Tibial artery (tissue), 4 donors: ENCODE measurements around the gene SRBD1.

ENCODE experiments used
- DNase-seq, 2 donors: peaks; one replicate each; pipeline ENCODE4 v3.0.0-alpha.2; 2019
- H3K27ac ChIP-seq, 2 donors: fragments of 200-600 bp; sonication (generic) in 1 of 2; 1 replicate in 1 of 2; 2 replicates in 1 of 2; pipeline ENCODE4 v1.5.1; 2018 to 2019; ENCODE audit warnings: mild to moderate bottlenecking in 1 of 2
- H3K27me3 ChIP-seq, 2 donors: fragments of 200-600 bp; sonication (generic) in 1 of 2; one replicate each; pipeline versions ENCODE4 v1.5.1 to v1.6.0; 2016 to 2019
- H3K36me3 ChIP-seq, 3 donors: fragments of 200-600 bp; sonication (generic) in 2 of 3; one replicate each; pipeline ENCODE4 v1.5.1; 2016 to 2019; ENCODE audit warnings: mild to moderate bottlenecking in 2 of 3
- H3K4me1 ChIP-seq, 4 donors: fragments of 200-600 bp; sonication (generic) in 2 of 4; 1 replicate in 3 of 4; 2 replicates in 1 of 4; pipeline ENCODE4 v1.5.1; 2016 to 2019
- H3K4me3 ChIP-seq, 2 donors: fragments of 200-600 bp; sonication (generic) in 1 of 2; 1 replicate in 1 of 2; 2 replicates in 1 of 2; pipeline ENCODE4 v1.5.1; 2018 to 2019; ENCODE audit warnings: mild to moderate bottlenecking in 2 of 2
- H3K9me3 ChIP-seq, 3 donors: fragments of 200-600 bp; sonication (generic) in 1 of 3; one replicate each; pipeline ENCODE4 v1.5.1; 2016 to 2019
- intact Hi-C: fragments of 100-400 bp; cut with DNase I; formaldehyde crosslinking; loops from one replicate; pipeline ENCODE4 v1.15.0; 2023; ENCODE audit warnings: low total_unique reads
- TF ChIP-seq, protein P1 (sequence below), 2 experiments: fragments of 200-600 bp in 1 of 2; fragments of 450-650 bp in 1 of 2; IDR thresholded peaks; one replicate each; pipeline ENCODE4 v1.5.1; 2017 to 2019; ENCODE audit warnings: antibody characterized with exemption in 2 of 2, mild to moderate bottlenecking in 1 of 2, moderate library complexity in 1 of 2

Gene SRBD1

DNA sequence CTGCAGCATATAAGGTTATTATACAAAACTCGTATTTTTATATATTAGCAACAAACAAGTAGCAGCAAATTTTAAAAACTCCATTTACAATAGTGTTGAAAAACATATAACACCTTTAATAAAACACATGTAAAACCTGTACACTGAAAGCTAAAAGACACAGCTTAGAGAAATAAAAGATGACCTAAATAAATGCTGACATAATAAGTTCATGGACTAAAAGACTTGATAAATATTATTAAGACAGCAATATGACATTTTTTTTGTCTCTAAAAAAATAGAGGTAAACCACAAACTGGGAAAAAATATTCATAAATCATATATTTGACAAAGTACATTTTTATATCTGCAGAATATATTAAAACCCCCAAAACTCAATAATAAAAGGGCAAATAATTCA is 201.4 kb downstream of the SRBD1 start:
- H3K27ac ChIP-seq: no peak overlapping the region
- TF ChIP-seq, protein P1, sequence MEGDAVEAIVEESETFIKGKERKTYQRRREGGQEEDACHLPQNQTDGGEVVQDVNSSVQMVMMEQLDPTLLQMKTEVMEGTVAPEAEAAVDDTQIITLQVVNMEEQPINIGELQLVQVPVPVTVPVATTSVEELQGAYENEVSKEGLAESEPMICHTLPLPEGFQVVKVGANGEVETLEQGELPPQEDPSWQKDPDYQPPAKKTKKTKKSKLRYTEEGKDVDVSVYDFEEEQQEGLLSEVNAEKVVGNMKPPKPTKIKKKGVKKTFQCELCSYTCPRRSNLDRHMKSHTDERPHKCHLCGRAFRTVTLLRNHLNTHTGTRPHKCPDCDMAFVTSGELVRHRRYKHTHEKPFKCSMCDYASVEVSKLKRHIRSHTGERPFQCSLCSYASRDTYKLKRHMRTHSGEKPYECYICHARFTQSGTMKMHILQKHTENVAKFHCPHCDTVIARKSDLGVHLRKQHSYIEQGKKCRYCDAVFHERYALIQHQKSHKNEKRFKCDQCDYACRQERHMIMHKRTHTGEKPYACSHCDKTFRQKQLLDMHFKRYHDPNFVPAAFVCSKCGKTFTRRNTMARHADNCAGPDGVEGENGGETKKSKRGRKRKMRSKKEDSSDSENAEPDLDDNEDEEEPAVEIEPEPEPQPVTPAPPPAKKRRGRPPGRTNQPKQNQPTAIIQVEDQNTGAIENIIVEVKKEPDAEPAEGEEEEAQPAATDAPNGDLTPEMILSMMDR (IDR thresholded peaks at IDR 0.05): no peak
- DNase-seq: no peak
- H3K4me1 ChIP-seq: peaks cover 0 to 24% (median 7%) of the 10 kb centered on the region in 4 donors
- H3K36me3 ChIP-seq: no peaks in the 10 kb centered on the region
- H3K9me3 ChIP-seq: no peaks in the 10 kb centered on the region
- H3K4me3 ChIP-seq: no peak overlapping the region
- intact Hi-C loops: no loop called here
- no peaks in the 10 kb centered on the region for H3K27me3 ChIP-seq

DNA sequence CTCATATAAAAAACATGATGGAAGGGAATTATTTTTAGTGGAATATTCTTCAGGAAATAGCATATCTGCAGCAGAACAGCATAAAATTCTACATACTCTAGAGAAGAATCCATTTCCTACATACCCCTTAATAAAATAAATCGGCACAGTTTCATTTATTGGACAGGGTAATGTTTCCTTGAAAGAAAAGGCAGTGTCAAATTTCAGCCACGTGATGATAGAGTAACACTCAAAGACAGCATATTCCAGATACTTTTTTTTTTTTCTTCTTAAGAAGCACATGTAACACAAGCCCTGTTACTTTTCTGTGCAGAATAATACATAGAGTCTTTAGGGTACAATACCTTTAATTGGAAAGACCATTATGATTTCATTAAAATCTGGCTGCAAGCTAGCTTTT is 204.4 kb downstream of the SRBD1 start:
- Histone ChIP-seq H3K27me3 (no peaks in the 10 kb centered on the region), H3K4me3 (no peak overlapping the region), H3K9me3 (no peaks in the 10 kb centered on the region), H3K27ac (no peak overlapping the region), H3K4me1 (peaks cover 0 to 10% (median 2%) of the 10 kb centered on the region in 4 donors), H3K36me3 (no peaks in the 10 kb centered on the region)
- TF ChIP-seq, protein P1 (IDR thresholded peaks at IDR 0.05): no peak
- DNase-seq: no peak
- intact Hi-C loops: no loop called here

DNA sequence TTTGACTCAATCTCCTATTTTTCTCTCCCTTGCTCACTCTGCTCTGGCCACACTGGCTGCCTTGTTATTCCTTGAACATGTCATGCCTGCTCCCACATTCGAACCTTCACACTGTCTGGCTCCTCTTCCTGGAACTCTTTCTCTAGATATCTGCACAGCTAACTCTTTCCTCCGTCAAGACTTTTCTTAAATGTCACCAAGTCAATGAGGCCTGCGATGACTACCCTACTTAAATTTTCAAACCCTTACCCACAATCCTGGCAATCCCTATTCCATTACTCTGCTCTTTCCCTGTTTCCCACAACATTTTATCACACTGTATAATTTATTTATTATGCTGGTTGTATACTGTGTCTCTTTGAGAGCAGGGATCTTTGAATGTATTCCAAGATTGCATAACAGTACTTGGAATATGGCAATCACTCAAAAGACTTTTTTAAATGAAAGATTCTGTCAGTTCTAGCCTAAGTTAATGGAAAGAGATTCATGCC is 206.2 kb downstream of the SRBD1 start:
- no peaks in the 10 kb centered on the region for H3K9me3 ChIP-seq
- no peak for DNase-seq
- TF ChIP-seq, protein P1 (IDR thresholded peaks at IDR 0.05): no peak
- H3K4me3 ChIP-seq: no peak overlapping the region
- intact Hi-C loops: no loop called here
- no peak overlapping the region for H3K27ac ChIP-seq
- H3K27me3 ChIP-seq: no peaks in the 10 kb centered on the region
- H3K4me1 ChIP-seq: peaks cover 0 to 10% (median 2%) of the 10 kb centered on the region in 4 donors
- H3K36me3 ChIP-seq: no peaks in the 10 kb centered on the region

DNA sequence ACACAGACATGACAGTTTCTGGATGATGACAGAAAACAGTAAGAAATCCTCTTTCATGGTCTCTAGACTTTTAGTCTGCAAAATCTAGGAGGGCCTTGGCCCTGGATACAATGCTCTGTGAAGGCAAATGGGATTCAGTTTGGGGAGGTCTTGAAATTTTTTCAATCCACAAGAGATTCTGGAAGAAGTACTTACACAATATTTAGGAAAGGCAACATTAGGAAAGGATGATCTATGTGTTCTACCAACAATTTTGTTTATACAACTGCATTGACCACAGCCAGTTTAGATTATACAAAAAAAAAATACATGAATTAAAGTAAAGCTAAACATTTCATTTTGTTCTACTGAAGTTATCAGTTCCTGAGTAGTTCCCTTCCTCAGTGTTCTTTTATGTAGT is 208.0 kb downstream of the SRBD1 start:
- Histone ChIP-seq H3K9me3 (no peaks in the 10 kb centered on the region), H3K27me3 (no peaks in the 10 kb centered on the region), H3K4me1 (peaks cover 0 to 10% (median 2%) of the 10 kb centered on the region in 4 donors), H3K36me3 (no peaks in the 10 kb centered on the region), H3K4me3 (no peak overlapping the region), H3K27ac (no peak overlapping the region)
- no peak for DNase-seq
- intact Hi-C loops: no loop called here
- TF ChIP-seq, protein P1 (IDR thresholded peaks at IDR 0.05): no peak

DNA sequence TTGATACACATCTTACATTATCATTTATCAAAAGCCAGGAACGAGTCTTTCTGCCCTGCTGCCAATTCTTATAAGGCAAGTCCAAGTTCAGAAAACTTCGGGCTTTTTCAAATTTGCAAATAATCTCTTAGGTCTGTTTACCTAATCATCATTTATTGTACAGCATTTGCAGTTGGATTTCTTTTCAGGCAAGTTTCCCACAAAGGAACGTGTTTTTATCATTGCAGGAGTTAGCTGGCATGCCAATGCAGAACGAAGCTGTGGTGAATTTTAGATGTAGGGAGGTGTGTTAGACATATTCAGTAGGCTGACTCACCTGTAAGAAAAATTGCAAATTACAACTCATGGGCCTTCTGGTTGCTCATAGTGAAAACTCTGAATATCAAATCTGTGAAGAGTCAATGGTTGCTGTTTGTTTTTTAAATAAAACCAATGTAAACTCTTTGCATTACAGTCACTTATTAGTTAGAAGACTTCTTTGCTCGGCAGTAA is 209.6 kb downstream of the SRBD1 start:
- TF ChIP-seq, protein P1 (IDR thresholded peaks at IDR 0.05): no peak
- Histone ChIP-seq H3K4me3 (no peak overlapping the region), H3K27me3 (no peaks in the 10 kb centered on the region), H3K4me1 (peaks cover 0 to 6% (median 2%) of the 10 kb centered on the region in 4 donors), H3K27ac (no peak overlapping the region), H3K9me3 (no peaks in the 10 kb centered on the region), H3K36me3 (no peaks in the 10 kb centered on the region)
- intact Hi-C loops: no loop called here
- DNase-seq: no peak
